IMR-90 (cell line): ENCODE data around the gene PPARGC1A. TPM values are rescaled to one million over a fixed set of nuclear protein-coding genes. Genes with fewer than 3 reads are reported as not detected.

Source experiments
- ATAC-seq: fragments of 200-7000 bp; cut with Tn5 transposase; 2 replicates; pipeline ENCODE4 v1.9.1; 2020; ENCODE audit warnings: low read depth, mild to moderate bottlenecking, moderate library complexity
- BruUV-seq: library from RNA; stranded (reverse); fragments of 400-500 nt; replicated peaks from 2 replicates; lab custom pipeline; 2021; lab: Mats Ljungman, UMichigan
- CTCF ChIA-PET: fragments of 300-600 bp; formaldehyde crosslinking; extraction: SDS; loops from one replicate; lab custom pipeline; 2021; ENCODE audit warnings: antibody characterized with exemption; lab: Yijun Ruan, JAX
- POLR2A ChIA-PET: fragments of 300-600 bp; sonication (Branson Sonifier 250); formaldehyde crosslinking; loops from one replicate; lab custom pipeline; 2022; ENCODE audit warnings: antibody characterized with exemption; ENCODE audit not compliant: unreplicated experiment; lab: Charles Lee
- DNase-seq: peaks from one replicate; pipeline ENCODE4 v3.0.0; 2013
- H2AFZ ChIP-seq: replicated peaks from 2 replicates; pipeline ENCODE3; 2013; ENCODE audit warnings: low read length, mild to moderate bottlenecking; ENCODE audit not compliant: poor library complexity
- H2AK5ac ChIP-seq: 2 replicates; pipeline ENCODE4 v1.6.1; 2013; ENCODE audit warnings: low read depth, low read length, inconsistent platforms
- H2AK9ac ChIP-seq: replicated peaks from 2 replicates; pipeline ENCODE3; 2013; ENCODE audit warnings: mild to moderate bottlenecking, low read depth, low read length, moderate library complexity; ENCODE audit not compliant: poor library complexity
- H2BK120ac ChIP-seq: 2 replicates; pipeline ENCODE4 v1.6.1; 2013; ENCODE audit warnings: low read depth, low read length, inconsistent platforms
- H2BK15ac ChIP-seq: 3 replicates; pipeline ENCODE4 v1.6.1; 2013; ENCODE audit warnings: low read depth, low read length, inconsistent platforms
- H2BK20ac ChIP-seq: 2 replicates; pipeline ENCODE4 v1.6.1; 2013; ENCODE audit warnings: low read depth, mild to moderate bottlenecking, inconsistent platforms, low read length, moderate library complexity
- H2BK5ac ChIP-seq: 2 replicates; pipeline ENCODE4 v1.6.1; 2013; ENCODE audit warnings: mild to moderate bottlenecking, low read depth, low read length, inconsistent platforms; ENCODE audit not compliant: poor library complexity, severe bottlenecking
- H3K14ac ChIP-seq: replicated peaks from 2 replicates; pipeline ENCODE4 v1.6.1; 2013; ENCODE audit warnings: low read depth, low read length, inconsistent platforms
- H3K18ac ChIP-seq: 2 replicates; pipeline ENCODE4 v1.6.1; 2013; ENCODE audit warnings: low read depth, low read length, control low read depth
- H3K23ac ChIP-seq: 2 replicates; pipeline ENCODE4 v1.6.1; 2013; ENCODE audit warnings: low read depth, low read length, inconsistent platforms
- H3K27ac ChIP-seq: 2 replicates; pipeline ENCODE4 v1.5.1; 2013; ENCODE audit warnings: mild to moderate bottlenecking, control low read depth, low read length; ENCODE audit not compliant: insufficient read depth
- H3K27me3 ChIP-seq: 2 replicates; pipeline ENCODE4 v1.6.1; 2013; ENCODE audit warnings: low read length; ENCODE audit not compliant: control insufficient read depth, insufficient read depth
- H3K36me3 ChIP-seq: 2 replicates; pipeline ENCODE4 v1.6.1; 2013; ENCODE audit warnings: low read length, mixed read lengths; ENCODE audit not compliant: control insufficient read depth, insufficient read depth
- H3K4ac ChIP-seq: 2 replicates; pipeline ENCODE4 v1.6.1; 2013; ENCODE audit warnings: low read depth, low read length, inconsistent platforms
- H3K4me1 ChIP-seq: 2 replicates; pipeline ENCODE4 v1.6.1; 2013; ENCODE audit warnings: low read length, mixed read lengths; ENCODE audit not compliant: control insufficient read depth, insufficient read depth
- H3K4me2 ChIP-seq: 2 replicates; pipeline ENCODE4 v1.6.1; 2013; ENCODE audit warnings: low read depth, mild to moderate bottlenecking, control low read depth, low read length, moderate library complexity
- H3K4me3 ChIP-seq: 2 replicates; pipeline ENCODE4 v1.5.1; 2013; ENCODE audit warnings: low read depth, mild to moderate bottlenecking, control low read depth, low read length, moderate library complexity; ENCODE audit not compliant: insufficient read depth
- H3K56ac ChIP-seq: 2 replicates; pipeline ENCODE4 v1.6.1; 2013; ENCODE audit warnings: low read length, inconsistent platforms; ENCODE audit not compliant: insufficient read depth; ENCODE audit errors: extremely low read depth
- H3K79me1 ChIP-seq, 2 experiments: 2 replicates each; pipeline ENCODE4 v1.6.1; 2013; ENCODE audit warnings: low read length in 2 of 2, inconsistent platforms in 1 of 2, low read depth in 1 of 2
- H3K9ac ChIP-seq: 2 replicates; pipeline ENCODE4 v1.6.1; 2013; ENCODE audit warnings: low read depth, low read length, control low read depth
- H3K9me1 ChIP-seq: 2 replicates; pipeline ENCODE4 v1.6.1; 2013; ENCODE audit warnings: low read length, inconsistent platforms; ENCODE audit not compliant: insufficient read depth
- H3K9me3 ChIP-seq: 2 replicates; pipeline ENCODE4 v1.6.1; 2013; ENCODE audit warnings: low read length; ENCODE audit not compliant: control insufficient read depth, insufficient read depth
- H4K20me1 ChIP-seq: 2 replicates; pipeline ENCODE4 v1.6.1; 2013; ENCODE audit warnings: low read length, inconsistent platforms; ENCODE audit not compliant: insufficient read depth
- H4K5ac ChIP-seq: 2 replicates; pipeline ENCODE4 v1.6.1; 2013; ENCODE audit warnings: mild to moderate bottlenecking, low read depth, low read length, control low read depth
- H4K8ac ChIP-seq, 2 experiments: 2 replicates each; pipeline ENCODE4 v1.6.1; 2013; ENCODE audit warnings: low read depth in 2 of 2, low read length in 2 of 2, control low read depth in 1 of 2, inconsistent platforms in 1 of 2
- H4K91ac ChIP-seq: 2 replicates; pipeline ENCODE4 v1.6.1; 2013; ENCODE audit warnings: low read depth, low read length, inconsistent platforms; ENCODE audit not compliant: insufficient read depth
- CHD1 ChIP-seq: IDR thresholded peaks from 2 replicates; pipeline ENCODE4 v1.6.1; 2012; ENCODE audit warnings: low read depth, low read length, improper control_type of control experiment
- CTCF ChIP-seq: conservative IDR thresholded peaks from 2 replicates; pipeline ENCODE4 v1.5.1; 2012; ENCODE audit warnings: mild to moderate bottlenecking, low read depth, low read length, improper control_type of control experiment
- FOS ChIP-seq: fragments of 150-350 bp; IDR thresholded peaks from 2 replicates; pipeline ENCODE4 v1.6.1; 2016; ENCODE audit warnings: low read depth, low read length
- MAFK ChIP-seq: IDR thresholded peaks from 2 replicates; pipeline ENCODE4 v1.6.1; 2012; ENCODE audit warnings: low read depth, low read length, improper control_type of control experiment
- MAZ ChIP-seq: IDR thresholded peaks from 2 replicates; pipeline ENCODE4 v1.6.1; 2012; ENCODE audit warnings: low read depth, mild to moderate bottlenecking, low read length, improper control_type of control experiment, moderate library complexity, borderline replicate concordance
- MXI1 ChIP-seq: IDR thresholded peaks from 2 replicates; pipeline ENCODE4 v1.6.1; 2012; ENCODE audit warnings: low read depth, mild to moderate bottlenecking, low read length, moderate library complexity, borderline replicate concordance
- NFE2L2 ChIP-seq: fragments of 150-350 bp; IDR thresholded peaks from 2 replicates; pipeline ENCODE4 v1.6.1; 2016; ENCODE audit warnings: low read depth, mild to moderate bottlenecking, low read length
- POLR2A ChIP-seq: IDR thresholded peaks from 2 replicates; pipeline ENCODE4 v1.6.1; 2012; ENCODE audit warnings: mild to moderate bottlenecking, low read depth, low read length
- RAD21 ChIP-seq: IDR thresholded peaks from 2 replicates; pipeline ENCODE4 v1.6.1; 2012; ENCODE audit warnings: low read length, improper control_type of control experiment
- RCOR1 ChIP-seq: IDR thresholded peaks from 2 replicates; pipeline ENCODE4 v1.6.1; 2012; ENCODE audit warnings: mild to moderate bottlenecking, low read length, improper control_type of control experiment; ENCODE audit not compliant: insufficient replicate concordance
- RFX5 ChIP-seq: IDR thresholded peaks from 2 replicates; pipeline ENCODE4 v1.8.0; 2012; ENCODE audit warnings: low read depth, mild to moderate bottlenecking, low read length, moderate library complexity
- SMC3 ChIP-seq: fragments of 150-350 bp; IDR thresholded peaks from 2 replicates; pipeline ENCODE4 v1.6.1; 2016; ENCODE audit warnings: low read depth, mild to moderate bottlenecking, antibody characterized with exemption, low read length, moderate library complexity
- WGBS, 2 experiments: methylation state at CpG; one replicate each; pipeline versions ENCODE4 v1.1.5 to v1.1.7; 2013; ENCODE audit warnings: missing lambda C conversion rate in 2 of 2; ENCODE audit not compliant: insufficient read length in 1 of 2; ENCODE audit errors: extremely low coverage in 2 of 2; 5-methylcytosine and 5-hydroxymethylcytosine counted together
- dilution Hi-C: fragments of 300-500 bp; cut with HindIII; formaldehyde crosslinking; loops from one replicate; pipeline ENCODE4 v1.14.3; 2018; ENCODE audit warnings: low sequenced_read_pairs; ENCODE audit not compliant: unreplicated experiment
- in situ Hi-C: fragments of 300-500 bp; cut with MboI; formaldehyde crosslinking; loops from 3 replicates; pipeline ENCODE4 v1.14.3; 2019; ENCODE audit warnings: low sequenced_read_pairs, inconsistent platforms, mixed read lengths
- intact Hi-C: fragments of 100-400 bp; cut with micrococcal nuclease; formaldehyde crosslinking; loops from 2 replicates; pipeline ENCODE4 v1.10.0; 2022
- polyA plus RNA-seq, 3 experiments: library from polyadenylated mRNA; depleted of rRNA; stranded (reverse); fragments of >200 nt; gene quantifications; 2 replicates each; pipeline ENCODE4 v1.2.3, GENCODE V29; 2012; ENCODE audit warnings: low replicate concordance in 1 of 3
- total RNA-seq: library from RNA; depleted of rRNA; stranded (reverse); fragments of >200 nt; gene quantifications from 2 replicates; pipeline ENCODE4 v1.2.3, GENCODE V29; 2012
- TF ChIP-seq, protein P1 (sequence below): fragments of 150-350 bp; IDR thresholded peaks from 2 replicates; pipeline ENCODE4 v1.6.1; 2017; ENCODE audit warnings: mild to moderate bottlenecking, antibody characterized with exemption, low read length, low read depth

Gene PPARGC1A
- total and polyA plus RNA-seq, 2 of the 4 experiments (the other 2 are of a cell fraction): under 0.01 to 0.03 TPM

GRCh38 chr4:23838131-23838530 lies 51.7 kb downstream of the PPARGC1A start:
- ChIA-PET POLR2A (no interaction called here), CTCF (no interaction called here)
- H3K18ac ChIP-seq: no peak overlapping the region
- no peaks in the 10 kb centered on the region for H4K20me1 ChIP-seq
- H2AK5ac ChIP-seq: no peak overlapping the region
- no peak overlapping the region for H3K9ac ChIP-seq
- H4K5ac ChIP-seq: no peak overlapping the region
- H3K27me3 ChIP-seq: no peaks in the 10 kb centered on the region
- H2BK5ac ChIP-seq: no peak overlapping the region
- H3K36me3 ChIP-seq: no peaks in the 10 kb centered on the region
- in situ Hi-C loops (no loop called here), intact Hi-C loops (no loop called here), dilution Hi-C loops (no loop called here)
- TF ChIP-seq FOS: no peak
- no peak for TF ChIP-seq CTCF
- TF ChIP-seq, protein P1, sequence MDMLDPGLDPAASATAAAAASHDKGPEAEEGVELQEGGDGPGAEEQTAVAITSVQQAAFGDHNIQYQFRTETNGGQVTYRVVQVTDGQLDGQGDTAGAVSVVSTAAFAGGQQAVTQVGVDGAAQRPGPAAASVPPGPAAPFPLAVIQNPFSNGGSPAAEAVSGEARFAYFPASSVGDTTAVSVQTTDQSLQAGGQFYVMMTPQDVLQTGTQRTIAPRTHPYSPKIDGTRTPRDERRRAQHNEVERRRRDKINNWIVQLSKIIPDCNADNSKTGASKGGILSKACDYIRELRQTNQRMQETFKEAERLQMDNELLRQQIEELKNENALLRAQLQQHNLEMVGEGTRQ: no peak
- no peak for TF ChIP-seq MAFK
- no peak for TF ChIP-seq CHD1
- TF ChIP-seq RAD21: no peak
- TF ChIP-seq MAZ: no peak
- no peak for TF ChIP-seq NFE2L2
- TF ChIP-seq RCOR1: no peak
- TF ChIP-seq MXI1: no peak
- TF ChIP-seq POLR2A: no peak
- no peak for TF ChIP-seq RFX5
- TF ChIP-seq SMC3: no peak
- no peaks in the 10 kb centered on the region for H3K79me1 ChIP-seq
- ATAC-seq (no peak), DNase-seq (no peak)
- no peak overlapping the region for H2AK9ac ChIP-seq
- WGBS, 2 experiments: no CpG with 5 or more reads among the region's 3 CpGs
- no peak overlapping the region for H2BK15ac ChIP-seq
- H2AFZ ChIP-seq: no peak overlapping the region
- no peak overlapping the region for H3K4ac ChIP-seq
- H3K14ac ChIP-seq: no peak overlapping the region
- no peak overlapping the region for H2BK120ac ChIP-seq
- no TSS peak for BruUV-seq
- no peak overlapping the region for H2BK20ac ChIP-seq
- no peak overlapping the region for H3K56ac ChIP-seq
- no peak overlapping the region for H4K91ac ChIP-seq
- no peaks in the 10 kb centered on the region for H3K4me1 ChIP-seq
- no peak overlapping the region for H3K4me3 ChIP-seq
- no peak overlapping the region for H3K23ac ChIP-seq
- H3K4me2 ChIP-seq: no peak overlapping the region
- H3K9me1 ChIP-seq: no peaks in the 10 kb centered on the region
- no peak overlapping the region for H4K8ac ChIP-seq
- H3K9me3 ChIP-seq: no peaks in the 10 kb centered on the region
- H3K27ac ChIP-seq: no peak overlapping the region
